T-helper 17 cell (primary cell): ENCODE measurements around the gene ART3. TPM values are rescaled to one million over a fixed set of nuclear protein-coding genes. Genes with fewer than 3 reads are reported as not detected.

Source experiments
- ATAC-seq: fragments of 150-1000 bp; cut with Tn5 transposase; 2 replicates; pipeline ENCODE4 v1.10.0; 2021; ENCODE audit warnings: mild to moderate bottlenecking, moderate library complexity
- DNase-seq, 3 donors: peaks; one replicate each; pipeline versions ENCODE4 v3.0.0 to v3.0.0-alpha.2; 2020 to 2021
- H3K9me3 ChIP-seq: one replicate; pipeline ENCODE4 v1.7.0; 2013; ENCODE audit warnings: low read length, mild to moderate bottlenecking; ENCODE audit not compliant: control insufficient read depth, poor library complexity, severe bottlenecking
- H3K27ac Mint-ChIP-seq: one replicate; pipeline ENCODE4 v1.8.0; 2022; ENCODE audit warnings: mild to moderate bottlenecking, moderate library complexity, mixed read lengths
- H3K27me3 Mint-ChIP-seq: one replicate; pipeline ENCODE4 v1.8.0; 2022; ENCODE audit warnings: mixed read lengths
- H3K36me3 Mint-ChIP-seq: one replicate; pipeline ENCODE4 v1.8.0; 2022; ENCODE audit warnings: low read depth, mixed read lengths
- H3K4me1 Mint-ChIP-seq: one replicate; pipeline ENCODE4 v1.8.0; 2022; ENCODE audit warnings: mild to moderate bottlenecking, mixed read lengths
- H3K4me3 Mint-ChIP-seq: one replicate; pipeline ENCODE4 v1.8.0; 2022; ENCODE audit warnings: mild to moderate bottlenecking, moderate library complexity, mixed read lengths
- total RNA-seq, 4 donors: library from RNA in 2 of 4; stranded (reverse) in 2 of 4; gene quantifications; one replicate each; pipeline ENCODE4 v1.2.3 and lab custom pipeline; 2022 to 2026

ART3 gene
- total RNA-seq, 2 donors from 2014 or later, result not detected

- no peak overlapping the region for H3K4me3 Mint-ChIP-seq
- DNase-seq, result no peak
- H3K4me1 Mint-ChIP-seq, result peaks cover 5% of the 10 kb centered on the region
- H3K9me3 ChIP-seq, result no peaks in the 10 kb centered on the region
- H3K36me3 Mint-ChIP-seq, result peaks cover 3% of the 10 kb centered on the region
- ATAC-seq, result no peak
- peaks cover 35% of the 10 kb centered on the region for H3K27me3 Mint-ChIP-seq
- no peak overlapping the region for H3K27ac Mint-ChIP-seq
Observed at GRCh38 chr4:76084542-76084941, 10.0 kb downstream of the ART3 start.

- DNase-seq (no peak), ATAC-seq (no peak)
- H3K9me3 ChIP-seq, result no peaks in the 10 kb centered on the region
- H3K27ac Mint-ChIP-seq, result no peak overlapping the region
- peaks cover 11% of the 10 kb centered on the region for H3K4me1 Mint-ChIP-seq
- H3K36me3 Mint-ChIP-seq, result peaks cover 3% of the 10 kb centered on the region
- H3K27me3 Mint-ChIP-seq, result peaks cover 21% of the 10 kb centered on the region
- no peak overlapping the region for H3K4me3 Mint-ChIP-seq
Observed at GRCh38 chr4:76087007-76087769, 12.7 kb downstream of the ART3 start.

- DNase-seq (no peak), ATAC-seq (no peak)
- Mint-ChIP-seq H3K27me3 (peaks cover 19% of the 10 kb centered on the region), H3K4me1 (peaks cover 11% of the 10 kb centered on the region), H3K36me3 (peaks cover 3% of the 10 kb centered on the region), H3K27ac (no peak overlapping the region), H3K4me3 (no peak overlapping the region)
- H3K9me3 ChIP-seq, result no peaks in the 10 kb centered on the region
Observed at GRCh38 chr4:76088719-76089118, 14.2 kb downstream of the ART3 start.

- peaks cover 3% of the 10 kb centered on the region for H3K36me3 Mint-ChIP-seq
- peaks cover 11% of the 10 kb centered on the region for H3K4me1 Mint-ChIP-seq
- H3K9me3 ChIP-seq, result no peaks in the 10 kb centered on the region
- no peak overlapping the region for H3K27ac Mint-ChIP-seq
- peaks cover 5% of the 10 kb centered on the region for H3K27me3 Mint-ChIP-seq
- DNase-seq, result no peak
- no peak overlapping the region for H3K4me3 Mint-ChIP-seq
- peak; percentile 91 for ATAC-seq
Observed at GRCh38 chr4:76090241-76090691, 15.8 kb downstream of the ART3 start.

- peaks cover 9% of the 10 kb centered on the region for H3K4me1 Mint-ChIP-seq
- ATAC-seq (no peak), DNase-seq (no peak)
- H3K27ac Mint-ChIP-seq, result no peak overlapping the region
- H3K9me3 ChIP-seq, result no peaks in the 10 kb centered on the region
- H3K4me3 Mint-ChIP-seq, result no peak overlapping the region
- peaks cover 9% of the 10 kb centered on the region for H3K27me3 Mint-ChIP-seq
- H3K36me3 Mint-ChIP-seq, result no peaks in the 10 kb centered on the region
Observed at GRCh38 chr4:76091052-76091451, 16.5 kb downstream of the ART3 start.

GRCh38 chr4:76095568-76095967 is 21.1 kb downstream of the ART3 start:
- peaks cover 28% of the 10 kb centered on the region for H3K27me3 Mint-ChIP-seq
- no peaks in the 10 kb centered on the region for H3K9me3 ChIP-seq
- no peak overlapping the region for H3K27ac Mint-ChIP-seq
- H3K4me1 Mint-ChIP-seq, result peaks cover 5% of the 10 kb centered on the region
- no peak for DNase-seq
- no peak overlapping the region for H3K4me3 Mint-ChIP-seq
- H3K36me3 Mint-ChIP-seq, result no peaks in the 10 kb centered on the region
- ATAC-seq, result no peak

GRCh38 chr4:76096076-76096475 is 21.6 kb downstream of the ART3 start:
- ATAC-seq (no peak), DNase-seq (no peak)
- no peaks in the 10 kb centered on the region for H3K9me3 ChIP-seq
- Mint-ChIP-seq H3K36me3 (no peaks in the 10 kb centered on the region), H3K4me1 (peaks cover 2% of the 10 kb centered on the region), H3K4me3 (no peak overlapping the region), H3K27me3 (peaks cover 28% of the 10 kb centered on the region), H3K27ac (no peak overlapping the region)

- no peak overlapping the region for H3K27ac Mint-ChIP-seq
- H3K9me3 ChIP-seq, result no peaks in the 10 kb centered on the region
- ATAC-seq, result no peak
- no peaks in the 10 kb centered on the region for H3K36me3 Mint-ChIP-seq
- peaks cover 10% of the 10 kb centered on the region for H3K27me3 Mint-ChIP-seq
- no peak for DNase-seq
- no peaks in the 10 kb centered on the region for H3K4me1 Mint-ChIP-seq
- H3K4me3 Mint-ChIP-seq, result no peak overlapping the region
Observed at GRCh38 chr4:76105652-76106051, 31.1 kb downstream of the ART3 start.

GRCh38 chr4:76106442-76106841 is 31.9 kb downstream of the ART3 start:
- no peak overlapping the region for H3K27ac Mint-ChIP-seq
- no peaks in the 10 kb centered on the region for H3K9me3 ChIP-seq
- ATAC-seq (no peak), DNase-seq (no peak)
- H3K4me3 Mint-ChIP-seq, result no peak overlapping the region
- no peaks in the 10 kb centered on the region for H3K4me1 Mint-ChIP-seq
- H3K36me3 Mint-ChIP-seq, result no peaks in the 10 kb centered on the region
- peaks cover 10% of the 10 kb centered on the region for H3K27me3 Mint-ChIP-seq

- ATAC-seq, result peak; percentile 18
Observed at GRCh38 chr4:76108467-76109181, 34.1 kb downstream of the ART3 start.

GRCh38 chr4:76116821-76117220 is 42.3 kb downstream of the ART3 start:
- peaks cover 3% of the 10 kb centered on the region for H3K36me3 Mint-ChIP-seq
- no peak overlapping the region for H3K27ac Mint-ChIP-seq
- ATAC-seq, result no peak
- no peak overlapping the region for H3K4me3 Mint-ChIP-seq
- no peaks in the 10 kb centered on the region for H3K9me3 ChIP-seq
- no peaks in the 10 kb centered on the region for H3K27me3 Mint-ChIP-seq
- no peak for DNase-seq
- H3K4me1 Mint-ChIP-seq, result no peaks in the 10 kb centered on the region

More at GRCh38 chr4:76108467-76109181, 34.1 kb downstream of the ART3 start:
- Mint-ChIP-seq H3K27me3 (peaks cover under 1% of the 10 kb centered on the region), H3K4me1 (no peaks in the 10 kb centered on the region), H3K27ac (no peak overlapping the region), H3K4me3 (no peak overlapping the region), H3K36me3 (peaks cover 3% of the 10 kb centered on the region)
- no peaks in the 10 kb centered on the region for H3K9me3 ChIP-seq
- no peak for DNase-seq

- Mint-ChIP-seq H3K4me1 (no peaks in the 10 kb centered on the region), H3K27ac (no peak overlapping the region), H3K4me3 (no peak overlapping the region)
Observed at GRCh38 chr4:76117536-76117935, 43.0 kb downstream of the ART3 start.

GRCh38 chr4:76120199-76120598 is 45.7 kb downstream of the ART3 start:
- no peak for ATAC-seq

More at GRCh38 chr4:76117536-76117935, 43.0 kb downstream of the ART3 start:
- peaks cover 3% of the 10 kb centered on the region for H3K36me3 Mint-ChIP-seq
- no peaks in the 10 kb centered on the region for H3K9me3 ChIP-seq
- ATAC-seq (no peak), DNase-seq (no peak)
- H3K27me3 Mint-ChIP-seq, result no peaks in the 10 kb centered on the region

More at GRCh38 chr4:76120199-76120598, 45.7 kb downstream of the ART3 start:
- H3K36me3 Mint-ChIP-seq, result peaks cover 5% of the 10 kb centered on the region
- no peaks in the 10 kb centered on the region for H3K9me3 ChIP-seq
- DNase-seq, result no peak
- no peaks in the 10 kb centered on the region for H3K27me3 Mint-ChIP-seq
- no peaks in the 10 kb centered on the region for H3K4me1 Mint-ChIP-seq
- H3K4me3 Mint-ChIP-seq, result no peak overlapping the region
- H3K27ac Mint-ChIP-seq, result peak overlapping the region; percentile 16
